NCI-H146 (cell line): Measurements from ENCODE around the gene RCHY1.
"Not testable (repeated sequence)": the region's sequence is repeated elsewhere in the genome, so short reads cannot be mapped to it uniquely, and the experiment has no call there.

Experiments
- DNase-seq: peaks from one replicate; lab custom pipeline; 2025; lab: John Stamatoyannopoulos, UW

Gene RCHY1

DNA sequence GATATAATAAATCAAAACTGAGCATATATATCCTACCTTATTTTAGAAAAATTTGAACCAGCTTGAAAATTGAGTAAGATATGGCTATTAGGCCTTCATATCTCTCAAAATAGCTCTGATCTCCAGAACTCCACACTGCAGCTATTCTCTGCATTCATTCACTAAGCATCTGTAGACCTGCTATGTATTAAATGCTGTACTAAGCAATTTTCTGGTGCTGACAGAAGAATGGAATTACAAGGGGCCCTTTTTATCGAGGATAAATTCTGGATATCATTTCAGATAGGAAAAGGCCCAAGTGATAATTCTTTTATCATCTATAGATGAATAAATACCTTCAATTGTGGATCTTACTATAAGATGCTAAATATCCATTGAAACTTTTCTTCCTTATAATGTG lies 1.9 kb upstream of the RCHY1 start:
- DNase-seq, result no peak

GRCh38 chr4:75514949-75515612 lies 878 bp upstream of the RCHY1 start:
- DNase-seq, result peak; percentile 50

- peak; percentile 39 for DNase-seq
Observed at GRCh38 chr4:75513526-75514130, 575 bp downstream of the RCHY1 start.

DNA sequence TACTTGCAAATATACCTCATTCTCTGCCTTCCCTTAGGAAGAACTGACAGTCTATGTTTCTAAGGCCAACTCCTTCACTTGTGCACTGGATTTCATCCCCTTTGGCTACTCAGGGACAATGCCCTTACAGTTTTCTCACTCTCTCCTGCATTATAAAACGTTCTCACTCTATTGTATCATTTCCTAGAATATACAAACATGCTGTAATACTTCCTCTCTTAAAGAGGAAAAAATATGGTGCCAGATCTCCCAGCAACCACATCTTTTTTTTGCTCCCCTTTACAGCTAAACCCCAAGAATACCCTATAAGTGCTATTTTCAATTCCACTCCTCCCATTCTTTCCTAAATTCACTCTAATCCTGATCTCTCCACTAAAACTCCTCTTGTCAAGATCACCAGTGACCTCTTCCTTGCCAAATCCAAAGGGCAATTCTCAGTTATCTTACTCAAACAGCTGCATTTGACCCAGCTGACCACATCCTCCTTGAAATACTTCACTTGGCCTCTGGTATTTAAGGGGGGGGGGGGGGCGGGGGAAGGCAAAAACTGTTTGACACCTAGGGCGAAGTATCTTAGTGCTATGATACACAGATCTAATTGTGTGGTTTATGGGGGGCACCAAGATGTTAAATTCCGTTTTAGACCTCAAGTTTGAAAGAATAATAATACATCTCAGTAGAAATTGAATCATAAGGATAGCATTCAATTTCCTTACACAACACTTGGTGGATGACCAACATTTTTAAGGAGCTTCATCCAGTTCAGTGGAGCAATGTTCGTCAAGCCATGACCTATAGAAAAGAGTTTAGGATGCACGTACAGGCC lies 1.6 kb downstream of the RCHY1 start:
- no peak for DNase-seq

GRCh38 chr4:75511841-75512240 lies 2.4 kb downstream of the RCHY1 start:
- no peak for DNase-seq

- DNase-seq, result not testable (repeated sequence)
Observed at GRCh38 chr4:75509592-75509991, 4.6 kb downstream of the RCHY1 start.

GRCh38 chr4:75505630-75506029 lies 8.6 kb downstream of the RCHY1 start:
- no peak for DNase-seq

DNA sequence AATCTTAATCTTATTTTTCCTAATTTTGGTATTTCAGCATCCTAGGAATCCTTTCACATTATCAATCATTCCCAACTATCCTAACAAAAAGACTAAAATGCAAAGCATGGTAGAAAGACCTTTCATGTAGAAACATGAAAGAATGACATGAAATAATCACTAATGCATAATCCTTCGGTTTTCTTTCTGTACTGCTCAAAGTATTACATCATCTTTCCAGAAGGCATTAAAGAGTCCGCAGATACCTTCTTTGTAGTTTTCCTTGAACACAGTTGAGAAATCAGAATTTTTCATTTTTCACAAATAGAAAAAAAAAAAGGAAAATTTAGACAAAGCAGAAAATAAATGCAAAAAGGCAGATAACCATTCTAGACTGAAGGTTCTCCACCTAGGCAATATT lies 11.5 kb downstream of the RCHY1 start:
- no peak for DNase-seq

GRCh38 chr4:75499900-75500299 lies 14.3 kb downstream of the RCHY1 start:
- no peak for DNase-seq

- no peak for DNase-seq
Observed at GRCh38 chr4:75498041-75498440, 16.2 kb downstream of the RCHY1 start.

- no peak for DNase-seq
Observed at GRCh38 chr4:75497133-75497532, 17.1 kb downstream of the RCHY1 start.

GRCh38 chr4:75496406-75496805 lies 17.8 kb downstream of the RCHY1 start:
- DNase-seq, result no peak

GRCh38 chr4:75495476-75495875 lies 18.7 kb downstream of the RCHY1 start:
- DNase-seq, result no peak

- DNase-seq, result no peak
Observed at GRCh38 chr4:75494563-75494962, 19.6 kb downstream of the RCHY1 start.

DNA sequence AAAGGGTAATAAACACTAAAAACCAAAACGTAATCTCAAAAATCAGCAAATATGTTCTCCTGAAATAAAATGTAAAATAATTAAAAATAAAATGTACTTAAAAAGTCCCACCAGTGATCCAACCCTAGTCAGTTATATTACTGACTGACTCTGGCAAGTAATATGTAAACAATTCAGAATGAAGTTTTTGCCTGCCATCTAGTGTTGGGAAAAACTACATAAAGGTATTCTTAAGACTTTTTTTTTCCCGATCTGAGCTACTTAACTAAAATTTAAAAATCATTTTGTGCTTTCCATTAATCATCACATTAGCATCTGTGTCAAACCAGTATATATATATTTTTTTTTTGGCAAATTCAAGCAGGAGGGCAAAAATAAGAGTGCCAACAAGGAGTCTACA lies 24.0 kb downstream of the RCHY1 start:
- peak; percentile 13 for DNase-seq

GRCh38 chr4:75484190-75484589 lies 30.0 kb downstream of the RCHY1 start:
- no peak for DNase-seq

GRCh38 chr4:75477201-75477600 lies 37.0 kb downstream of the RCHY1 start:
- DNase-seq, result no peak

DNA sequence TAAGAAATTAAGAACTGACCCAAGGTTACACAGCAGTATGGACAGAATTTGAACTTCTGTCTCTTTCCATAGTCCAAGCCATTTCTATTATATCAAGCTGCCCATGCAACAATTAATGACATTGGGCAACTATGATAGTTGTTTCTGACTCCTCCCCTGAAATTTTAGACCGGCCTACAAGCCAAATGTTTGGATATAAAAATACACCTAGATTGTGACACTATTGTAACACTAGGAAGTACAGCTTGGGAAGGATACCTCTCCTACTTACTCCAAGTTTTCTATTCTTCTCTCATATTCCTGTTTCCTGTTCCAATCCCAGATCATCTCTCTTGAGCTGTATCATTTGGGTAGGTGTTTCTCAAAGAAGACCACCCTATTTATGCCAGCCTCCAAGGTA lies 43.5 kb downstream of the RCHY1 start:
- no peak for DNase-seq

DNA sequence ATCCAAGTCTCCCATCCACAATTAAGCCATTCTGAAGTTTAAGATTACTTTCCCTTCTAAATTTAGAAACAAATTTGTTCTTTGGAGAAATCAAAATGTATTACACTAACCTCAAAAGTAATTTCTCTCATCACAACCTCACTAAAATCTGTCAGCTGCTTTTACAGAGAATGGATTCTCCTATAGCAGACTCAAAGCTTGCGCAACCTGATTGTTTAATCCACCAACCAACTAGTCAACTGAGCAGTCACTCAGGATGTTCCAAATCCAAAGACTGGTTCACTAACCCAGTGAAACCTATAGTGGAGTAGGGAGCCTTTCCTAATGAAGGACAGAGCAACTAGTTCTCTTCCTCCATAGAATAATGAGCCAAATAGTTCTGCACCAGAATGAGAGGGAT lies 44.3 kb downstream of the RCHY1 start:
- no peak for DNase-seq

DNA sequence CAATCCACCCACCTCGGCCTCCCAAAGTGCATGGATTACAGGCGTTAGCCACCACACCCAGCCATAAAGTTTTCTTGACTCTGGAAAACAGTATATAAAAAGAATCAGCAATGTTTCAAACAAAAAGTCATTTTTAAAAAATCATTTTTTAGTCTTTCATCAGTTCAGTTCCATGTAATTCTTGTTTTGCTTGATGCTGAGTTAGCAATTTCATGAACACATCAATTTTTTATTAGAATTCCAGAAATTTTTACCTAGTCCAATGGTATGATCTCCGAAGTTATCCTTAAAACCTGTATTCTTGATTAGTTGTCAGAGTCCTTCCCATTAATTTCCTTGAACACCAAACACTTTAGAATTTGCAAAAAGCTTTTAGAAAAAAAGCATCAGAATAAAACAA lies 56.8 kb downstream of the RCHY1 start:
- DNase-seq, result no peak

- peak; percentile 3 for DNase-seq
Observed at GRCh38 chr4:75434105-75434504, 80.1 kb downstream of the RCHY1 start.

- peak; percentile 33 for DNase-seq
Observed at GRCh38 chr4:75432683-75433082, 81.5 kb downstream of the RCHY1 start.

DNA sequence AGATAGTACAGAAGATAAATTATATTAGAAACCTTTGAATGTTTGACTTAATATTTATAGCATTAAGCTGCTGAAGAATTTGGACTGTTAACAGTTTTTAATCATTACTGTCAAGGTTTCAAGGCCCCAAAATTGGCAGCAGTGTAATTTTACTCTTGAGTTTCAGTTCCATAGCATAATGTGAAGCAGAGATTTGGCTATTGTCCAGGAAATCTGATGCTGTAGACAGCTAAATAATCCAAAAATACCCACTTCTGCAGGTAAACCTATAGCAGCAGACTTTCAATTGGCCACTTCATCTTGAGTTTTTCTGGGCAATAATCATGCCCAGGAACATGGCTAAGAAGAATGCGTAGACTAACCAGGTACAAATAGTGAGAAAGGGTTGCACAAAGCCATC lies 85.0 kb downstream of the RCHY1 start:
- no peak for DNase-seq
